Skeletal muscle cell (primary cell): Measurements from ENCODE around the gene PLEK2.
"Not testable (repeated sequence)": the region's sequence is repeated elsewhere in the genome, so short reads cannot be mapped to it uniquely, and the experiment has no call there.

ENCODE experiments used
- DNase-seq: peaks from one replicate; pipeline ENCODE4 v3.0.0-alpha.2; 2010; ENCODE audit warnings: low read depth
- H3K4me3 ChIP-seq: 2 replicates; pipeline ENCODE4 v1.5.1; 2011; ENCODE audit warnings: low read depth, mild to moderate bottlenecking, control low read depth, low read length, moderate library complexity

The PLEK2 gene

GRCh38 chr14:67371247-67372148 is 40.5 kb downstream of the PLEK2 start:
- no peak overlapping the region for H3K4me3 ChIP-seq
- DNase-seq, result no peak

DNA sequence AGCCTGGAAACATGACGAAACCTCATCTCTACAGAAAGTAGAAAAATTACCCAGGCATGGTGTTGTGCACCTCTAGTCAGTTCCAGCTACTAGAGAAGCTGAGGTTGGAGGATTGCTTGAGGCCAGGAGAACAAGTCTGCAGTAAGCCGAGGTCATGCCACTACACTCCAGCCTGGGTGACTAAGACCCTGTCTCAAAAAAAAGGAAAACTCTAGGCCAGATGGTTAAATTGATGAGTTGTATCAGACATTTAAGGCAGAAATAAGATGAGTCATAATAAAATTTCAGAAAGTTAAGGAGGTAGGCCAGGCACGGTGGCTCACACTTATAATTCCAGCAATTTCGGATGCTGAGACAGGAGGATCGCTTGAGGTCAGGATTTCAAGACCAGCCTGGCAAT is 41.1 kb downstream of the PLEK2 start:
- H3K4me3 ChIP-seq, result no peak overlapping the region
- DNase-seq, result no peak

DNA sequence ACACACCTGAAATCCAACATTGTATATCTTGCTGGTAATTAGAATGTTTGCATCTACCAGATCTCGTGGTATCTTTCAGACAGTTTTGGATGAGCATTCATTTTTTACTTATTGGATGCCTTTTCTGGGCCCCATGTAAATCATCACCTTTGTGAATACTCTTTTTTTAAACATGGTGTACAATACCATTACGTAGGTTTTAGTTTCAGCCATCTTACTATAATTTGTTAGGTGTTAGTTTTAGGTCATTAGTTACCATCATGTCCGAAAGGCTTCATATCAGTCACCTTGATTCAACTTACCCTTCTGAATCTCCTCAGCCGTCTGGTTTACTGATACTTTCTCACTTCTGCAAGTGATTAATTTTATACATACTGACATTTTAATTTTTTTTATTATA is 46.5 kb downstream of the PLEK2 start:
- no peak overlapping the region for H3K4me3 ChIP-seq
- no peak for DNase-seq

DNA sequence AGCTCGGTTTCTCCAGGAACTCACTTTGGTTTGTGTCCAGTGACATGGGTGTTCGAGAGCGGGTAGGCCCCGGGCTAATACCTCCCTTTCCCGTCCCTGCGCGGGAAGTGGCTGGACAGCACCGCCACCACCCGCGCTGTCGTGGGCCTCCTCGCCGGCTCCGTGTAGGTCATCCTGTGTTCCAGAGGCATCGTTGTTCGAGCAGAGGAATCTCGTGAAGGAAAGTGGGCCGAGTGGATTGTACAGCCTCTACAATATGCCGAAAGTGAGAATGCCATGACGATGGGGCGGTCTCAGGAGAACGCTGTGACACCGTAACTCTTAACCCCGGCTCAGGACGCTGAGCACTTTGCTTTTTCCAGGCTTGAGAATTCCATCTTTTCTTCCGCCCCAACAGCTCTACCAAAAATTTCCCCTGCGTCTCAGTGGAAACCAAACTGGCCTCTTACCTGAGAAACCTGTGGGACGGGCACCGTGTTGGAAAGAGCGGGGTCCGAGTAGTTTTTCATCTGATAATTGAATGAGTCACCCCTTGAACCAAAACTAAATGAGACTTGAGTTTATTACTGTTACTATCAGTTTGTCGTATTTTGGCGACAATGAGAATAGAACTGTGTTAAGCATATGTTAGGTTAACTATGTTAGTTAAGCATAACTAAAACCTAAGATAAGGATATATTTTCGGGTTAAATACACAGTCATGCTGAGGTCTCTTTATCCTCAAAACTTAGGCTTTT is 51.3 kb downstream of the PLEK2 start:
- DNase-seq, result no peak

GRCh38 chr14:67359775-67360469 is 52.0 kb downstream of the PLEK2 start, which contains the start of the genes ATP6V1D and EIF2S1:
ATP6V1D (minus strand) TSS chr14:67359804; CDS start chr14:67359698, 106 bp downstream.
EIF2S1 (plus strand) TSS chr14:67360328; CDS start chr14:67364768, 4,440 bp downstream.
- DNase-seq, result peak; percentile 98
- peak within 1 kb of the TSS; percentile 94 for H3K4me3 ChIP-seq

More for the DNA sequence above, 51.3 kb downstream of the PLEK2 start:
- H3K4me3 ChIP-seq, result peak overlapping the region; percentile 94

- DNase-seq, result no peak
- H3K4me3 ChIP-seq, result peak overlapping the region; percentile 94
Observed at GRCh38 chr14:67358924-67359774, 52.8 kb downstream of the PLEK2 start.

DNA sequence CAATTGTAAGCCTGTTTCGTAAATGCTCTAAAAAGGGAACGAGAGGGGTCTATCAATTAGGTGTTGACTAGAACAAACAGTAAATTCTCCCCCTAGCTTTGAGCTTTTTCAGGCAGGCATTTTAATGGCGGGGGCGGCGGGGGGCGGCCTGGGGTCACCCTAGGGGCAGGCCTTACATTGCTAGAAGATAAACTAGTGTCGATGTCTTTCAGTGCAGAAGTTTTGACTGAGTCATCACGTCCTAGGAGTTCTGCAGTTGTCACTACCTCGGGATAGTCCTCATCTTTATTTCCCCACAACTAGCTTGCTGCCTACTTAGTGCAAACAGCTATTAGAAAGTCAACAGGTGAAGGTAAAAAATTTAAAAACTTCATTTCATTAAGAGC is 54.0 kb downstream of the PLEK2 start:
- peak overlapping the region; percentile 94 for H3K4me3 ChIP-seq
- no peak for DNase-seq

DNA sequence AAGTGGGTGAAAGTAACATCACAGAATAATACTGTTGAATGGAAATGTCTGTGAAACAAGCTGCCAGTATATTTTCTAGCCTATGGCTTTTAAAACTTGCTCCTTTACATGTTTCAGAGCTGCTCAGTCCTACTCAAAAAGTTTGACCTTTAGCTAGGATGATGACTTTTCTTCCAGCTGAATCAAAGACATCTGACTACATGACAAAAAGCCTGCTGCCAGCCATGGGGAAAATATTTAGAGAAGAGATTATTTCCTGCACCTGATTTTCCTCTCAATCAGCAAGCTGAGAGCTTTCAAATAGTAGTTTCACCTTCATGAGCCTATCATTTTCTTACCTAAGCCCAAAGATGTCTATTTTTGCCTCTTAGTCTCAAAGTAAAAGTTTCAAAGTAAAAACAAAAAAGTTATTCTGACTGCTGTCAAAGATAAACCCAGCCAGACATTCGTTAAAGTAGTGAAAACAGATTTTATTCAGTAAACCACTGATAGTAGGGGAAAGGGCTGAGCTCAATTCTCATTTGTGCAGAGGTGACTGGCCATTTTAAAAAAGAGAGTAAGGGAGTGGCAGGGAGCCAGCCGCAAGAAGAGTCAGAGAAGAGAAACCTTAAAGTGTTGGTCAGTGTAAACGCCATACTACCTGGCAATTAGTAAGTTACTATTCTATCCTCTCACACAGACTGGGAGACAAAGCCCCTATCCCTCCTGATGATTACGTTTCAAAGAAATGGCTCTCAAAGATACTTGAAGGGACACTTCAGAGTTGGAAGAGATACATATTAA is 54.6 kb downstream of the PLEK2 start:
- peak overlapping the region; percentile 20 for H3K4me3 ChIP-seq
- no peak for DNase-seq

- DNase-seq, result no peak
- H3K4me3 ChIP-seq, result no peak overlapping the region
Observed at GRCh38 chr14:67352055-67352454, 59.9 kb downstream of the PLEK2 start.

DNA sequence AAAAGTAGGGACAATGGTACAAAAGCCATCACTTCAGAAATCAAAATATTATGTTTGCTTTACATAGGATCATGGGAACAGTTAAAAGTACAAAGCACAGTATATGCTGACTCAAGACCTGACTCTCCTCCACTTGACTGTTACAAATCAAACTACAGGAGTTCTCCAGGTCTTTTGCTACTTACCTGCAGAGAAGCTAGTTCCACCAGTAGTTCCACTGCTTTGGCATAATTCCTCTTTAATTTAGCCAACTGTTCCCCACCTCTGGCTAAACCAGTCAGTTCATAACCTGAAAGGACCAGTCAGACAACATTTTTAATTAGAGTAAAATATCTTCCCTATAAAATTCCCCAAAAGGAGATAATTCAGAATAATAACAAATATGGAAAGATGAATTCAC is 66.4 kb downstream of the PLEK2 start:
- DNase-seq, result no peak
- no peak overlapping the region for H3K4me3 ChIP-seq

DNA sequence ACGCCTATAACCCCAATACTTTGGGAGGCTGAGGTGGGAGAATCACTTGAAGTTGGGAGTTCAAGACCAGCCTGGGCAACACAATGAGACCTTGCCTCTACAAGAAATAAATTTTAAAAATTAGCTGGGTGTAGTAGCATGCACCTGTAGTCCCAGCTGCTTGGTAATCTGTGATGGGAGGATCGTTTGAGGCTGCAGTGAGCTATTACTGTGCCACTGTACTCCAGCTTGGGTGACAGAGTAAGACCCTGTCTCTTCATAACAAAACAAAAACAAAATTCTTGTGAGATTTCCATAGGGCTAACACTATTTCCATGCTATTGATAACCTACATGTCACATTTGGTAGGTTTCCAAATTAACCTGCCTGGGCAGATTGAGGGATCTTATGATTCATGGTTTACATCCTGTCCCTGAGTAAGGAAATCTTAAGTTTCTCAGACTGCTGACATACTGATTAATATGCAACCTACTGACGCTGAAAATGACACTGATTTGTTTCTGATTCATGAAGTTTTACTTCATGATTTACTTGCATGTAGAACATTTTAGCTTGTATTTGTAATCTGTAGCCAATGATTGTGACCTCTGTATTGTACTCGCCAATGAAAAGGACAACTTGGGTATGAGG is 68.2 kb downstream of the PLEK2 start:
- no peak overlapping the region for H3K4me3 ChIP-seq
- no peak for DNase-seq

GRCh38 chr14:67341231-67341630 is 70.7 kb downstream of the PLEK2 start:
- DNase-seq, H3K4me3 ChIP-seq: not testable (repeated sequence)
